ENCODE results near the gene TTF2.

DNA sequence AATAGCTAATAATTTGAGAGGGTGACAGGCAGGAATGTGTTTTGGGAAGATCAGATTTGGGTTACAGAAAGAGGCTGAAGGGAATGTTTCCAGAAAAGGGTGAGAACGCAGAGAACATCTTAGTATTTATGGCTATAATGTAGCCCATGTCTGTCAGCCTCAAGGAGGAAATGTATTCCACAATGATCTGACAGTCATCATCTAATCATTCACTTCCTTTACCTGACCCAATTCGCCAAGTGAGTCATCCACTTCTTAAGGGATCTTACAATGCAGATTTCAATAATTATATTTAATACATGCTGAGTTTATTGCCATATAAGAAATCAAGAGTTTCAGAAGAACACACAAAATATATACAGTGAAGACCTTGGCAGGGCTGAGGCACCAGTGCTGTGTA lies 50.6 kb downstream of the TTF2 start:
- TF ChIP-seq POLR2A (IDR thresholded peaks at IDR 0.05) (no peak), EP300 (IDR thresholded peaks at IDR 0.05) (no peak)
- TF ChIP-seq, protein P1, sequence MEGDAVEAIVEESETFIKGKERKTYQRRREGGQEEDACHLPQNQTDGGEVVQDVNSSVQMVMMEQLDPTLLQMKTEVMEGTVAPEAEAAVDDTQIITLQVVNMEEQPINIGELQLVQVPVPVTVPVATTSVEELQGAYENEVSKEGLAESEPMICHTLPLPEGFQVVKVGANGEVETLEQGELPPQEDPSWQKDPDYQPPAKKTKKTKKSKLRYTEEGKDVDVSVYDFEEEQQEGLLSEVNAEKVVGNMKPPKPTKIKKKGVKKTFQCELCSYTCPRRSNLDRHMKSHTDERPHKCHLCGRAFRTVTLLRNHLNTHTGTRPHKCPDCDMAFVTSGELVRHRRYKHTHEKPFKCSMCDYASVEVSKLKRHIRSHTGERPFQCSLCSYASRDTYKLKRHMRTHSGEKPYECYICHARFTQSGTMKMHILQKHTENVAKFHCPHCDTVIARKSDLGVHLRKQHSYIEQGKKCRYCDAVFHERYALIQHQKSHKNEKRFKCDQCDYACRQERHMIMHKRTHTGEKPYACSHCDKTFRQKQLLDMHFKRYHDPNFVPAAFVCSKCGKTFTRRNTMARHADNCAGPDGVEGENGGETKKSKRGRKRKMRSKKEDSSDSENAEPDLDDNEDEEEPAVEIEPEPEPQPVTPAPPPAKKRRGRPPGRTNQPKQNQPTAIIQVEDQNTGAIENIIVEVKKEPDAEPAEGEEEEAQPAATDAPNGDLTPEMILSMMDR (IDR thresholded peaks at IDR 0.05): no peak
